GM21619 (cell line): ENCODE results near the gene OLAH.

Source experiments
- ATAC-seq: cut with Tn5 transposase; IDR thresholded peaks from one replicate; pipeline ENCODE4 v1.9.1; 2021; ENCODE audit not compliant: unreplicated experiment

OLAH gene

DNA sequence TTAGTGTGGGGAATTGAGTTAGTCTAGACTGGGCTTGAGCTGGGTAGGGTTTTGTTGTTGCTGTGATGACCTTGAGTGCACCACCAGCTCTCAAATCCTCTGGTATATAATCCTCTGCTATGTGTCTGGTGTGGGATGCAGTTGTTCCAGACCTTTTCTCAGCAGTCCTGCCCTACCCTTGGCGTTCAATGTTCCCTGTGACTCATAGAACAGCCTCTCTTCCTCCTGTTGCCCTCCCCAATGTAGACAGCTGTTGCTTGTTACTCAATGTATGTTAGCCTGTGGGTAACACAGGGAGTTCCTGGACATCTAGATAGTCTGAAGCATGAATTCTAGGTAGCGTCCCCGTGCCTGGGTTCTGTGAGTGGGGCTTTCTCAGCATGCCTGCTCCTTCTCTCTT lies 25.1 kb downstream of the OLAH start:
- ATAC-seq = no peak

DNA sequence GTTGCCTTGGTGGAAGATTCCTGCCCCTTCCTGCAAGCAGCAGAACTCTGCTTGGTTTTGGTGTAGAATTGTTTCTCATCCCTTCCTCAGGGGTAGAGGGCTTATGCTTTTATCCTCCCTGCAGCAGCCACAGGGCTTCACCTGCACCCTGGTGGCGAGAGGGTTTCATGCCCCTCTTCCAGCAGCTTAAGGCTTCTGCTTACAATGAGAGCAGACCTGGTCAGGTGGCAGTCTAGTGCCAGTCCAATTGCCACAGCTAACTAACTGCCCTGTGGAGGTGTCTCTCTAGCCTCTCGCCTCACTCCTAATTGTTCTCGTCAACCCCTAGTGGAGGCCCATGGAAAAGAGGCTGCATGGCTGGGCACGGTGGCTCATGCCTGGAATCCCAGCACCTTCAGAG lies 25.5 kb downstream of the OLAH start:
- no peak for ATAC-seq

DNA sequence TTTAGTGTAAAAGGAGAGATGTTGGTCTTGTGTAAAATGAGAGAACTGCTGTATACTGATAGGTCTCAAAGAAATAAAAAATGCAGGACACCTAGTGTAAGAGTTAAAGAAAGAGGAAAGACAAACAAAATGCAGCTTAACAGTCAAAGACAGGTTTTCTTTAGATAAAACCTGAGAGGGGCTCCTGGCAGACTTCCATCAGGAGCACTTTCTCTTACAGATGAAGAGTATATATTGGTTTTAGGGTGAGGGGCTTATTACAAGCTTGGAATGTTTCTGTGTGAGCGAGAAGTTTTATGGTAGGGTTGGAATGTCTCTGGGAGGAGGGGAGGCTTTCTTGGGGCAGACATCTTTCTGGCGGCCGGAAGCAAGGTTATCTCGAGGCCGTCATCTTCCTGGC lies 28.6 kb downstream of the OLAH start:
- ATAC-seq = no peak

DNA sequence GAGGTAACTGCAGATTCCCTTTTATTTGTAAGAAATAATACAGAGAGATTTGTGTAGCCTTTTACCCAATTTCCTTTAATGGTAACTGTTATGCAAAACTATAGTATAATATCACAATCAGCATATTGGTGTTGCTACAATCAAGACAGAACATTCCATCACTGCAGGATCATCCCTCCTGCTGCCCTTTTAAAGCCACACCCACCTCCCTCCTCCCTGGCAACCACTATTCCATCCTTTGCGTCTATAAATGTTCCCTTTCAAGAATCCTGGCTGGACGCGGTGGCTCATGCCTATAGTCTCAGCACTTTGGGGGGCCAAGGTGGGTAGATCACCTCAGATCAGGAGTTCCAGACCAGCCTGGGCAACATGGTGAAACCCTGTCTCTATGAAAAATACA lies 31.7 kb downstream of the OLAH start:
- ATAC-seq = no peak

DNA sequence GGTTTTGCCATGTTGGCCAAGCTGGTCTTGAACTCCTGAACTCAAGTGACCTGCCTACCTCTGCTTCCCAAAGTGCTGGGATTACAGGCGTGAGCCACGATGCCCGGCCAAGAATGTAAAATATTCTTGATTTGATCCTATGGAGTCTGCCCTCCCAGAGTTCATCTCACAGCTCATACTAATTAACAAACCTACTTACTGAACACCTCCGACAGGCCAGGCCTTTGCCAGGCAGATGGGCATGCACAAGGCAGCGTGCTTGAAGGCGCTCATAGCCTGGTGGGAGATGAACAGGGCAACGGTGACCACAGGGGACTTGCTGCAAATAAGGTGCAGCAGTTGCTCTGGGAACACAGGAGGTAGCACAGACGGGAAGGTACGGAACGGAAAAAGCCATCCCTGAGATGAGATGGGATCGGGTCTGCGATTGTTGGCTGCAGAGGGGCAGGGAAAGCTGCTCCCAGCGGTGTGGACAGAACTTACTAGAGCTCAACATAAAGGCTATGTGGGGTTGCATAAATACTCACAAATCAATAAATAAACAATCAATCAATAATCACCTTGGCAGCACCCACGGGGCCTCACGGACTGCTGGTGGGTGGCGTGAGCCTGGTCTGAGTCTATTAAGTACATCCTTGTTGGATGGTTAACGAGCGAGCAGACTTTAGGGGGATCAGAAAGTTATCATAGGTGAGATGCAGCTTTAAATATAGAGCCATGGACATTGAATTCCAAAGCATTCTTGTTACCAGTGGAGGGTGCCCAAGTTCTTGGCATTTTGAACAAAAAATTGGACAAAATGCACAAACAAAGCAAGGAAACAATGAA lies 40.1 kb downstream of the OLAH start:
- no peak for ATAC-seq

DNA sequence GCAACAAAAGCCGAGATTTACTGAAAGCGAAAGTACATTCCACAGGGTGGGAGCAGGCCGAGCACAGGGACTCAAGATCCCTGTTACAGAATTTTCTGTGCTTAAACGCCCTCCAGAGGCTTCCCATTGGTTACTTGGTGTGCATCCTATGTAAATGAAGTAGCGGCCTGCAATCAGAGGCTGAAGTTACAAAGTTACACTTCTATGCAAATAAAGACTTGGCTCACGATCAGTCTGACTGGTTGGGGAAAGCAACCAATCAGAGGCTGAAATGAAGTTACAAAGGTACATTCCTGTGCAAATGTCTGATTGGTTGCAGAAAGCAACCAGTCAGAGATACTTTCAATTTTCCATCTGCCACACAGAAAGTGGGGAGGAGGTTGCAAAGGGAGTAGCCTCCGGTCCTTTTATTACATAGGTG lies 40.8 kb downstream of the OLAH start:
- ATAC-seq = no peak

DNA sequence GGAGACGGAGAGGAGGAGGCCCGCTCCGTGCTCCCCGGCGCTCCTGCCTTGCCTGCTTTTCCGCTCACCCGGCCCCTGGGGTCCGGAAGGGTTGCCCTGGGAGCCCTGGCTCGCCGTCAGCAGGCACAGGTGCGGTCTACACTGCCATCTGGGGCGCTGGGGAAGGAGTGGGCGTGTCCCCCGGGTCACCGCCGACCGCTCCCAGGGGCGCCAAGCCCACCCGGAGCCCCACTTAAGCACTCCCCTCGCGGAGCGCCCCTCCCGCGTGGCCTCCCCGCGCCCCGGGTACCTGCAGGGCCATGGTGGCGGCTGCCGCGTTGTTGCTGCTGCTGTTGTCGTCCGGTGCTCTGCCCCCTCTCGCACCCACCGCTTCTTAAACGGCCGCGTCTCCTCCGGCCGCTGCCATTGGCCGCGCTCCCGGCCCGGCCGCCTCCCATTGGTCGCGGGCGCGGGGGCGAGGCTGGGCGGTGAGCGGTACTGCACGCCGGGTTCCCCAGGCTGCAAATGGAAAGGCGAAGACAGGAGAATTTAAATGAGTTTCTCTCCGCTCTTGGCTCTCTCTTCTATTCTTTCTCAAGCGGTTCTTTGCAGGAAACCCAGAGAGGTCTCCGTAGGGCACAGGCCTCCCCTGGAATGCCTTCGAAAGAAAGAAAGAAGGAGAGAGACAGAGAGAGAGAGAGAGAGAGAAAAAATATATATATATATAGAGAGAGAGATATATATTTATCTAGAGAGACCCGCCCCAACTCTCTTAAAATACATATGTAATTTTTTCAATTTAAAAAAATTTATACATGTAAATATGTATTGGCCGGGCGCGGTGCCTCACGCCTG lies 44.9 kb downstream of the OLAH start, which contains the start of gene ACBD7:
TSS of gene ACBD7 (minus strand) at position 349 of the 834 bp plus-strand sequence. CDS start at position 301, 48 bp downstream.
- ATAC-seq = peak; percentile 100

DNA sequence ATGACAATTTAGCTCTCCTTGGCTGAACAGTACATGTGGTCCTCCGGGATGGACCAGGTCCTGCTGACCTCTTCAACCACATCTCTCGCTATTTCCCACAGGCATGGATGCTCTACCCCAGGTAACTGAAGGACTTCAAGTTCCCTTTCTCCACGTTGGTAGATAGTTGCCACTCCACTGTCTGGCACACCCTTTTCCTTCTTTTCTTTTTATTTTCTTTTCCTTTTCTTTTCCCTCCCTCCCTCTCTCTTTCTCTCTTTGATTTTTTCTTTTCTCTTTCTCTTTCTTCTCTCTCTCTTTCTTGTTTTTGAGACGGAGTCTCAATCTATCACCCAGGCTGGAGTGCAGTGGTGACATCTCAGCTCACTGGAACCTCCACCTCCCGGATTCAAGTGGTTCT lies 47.7 kb downstream of the OLAH start:
- no peak for ATAC-seq

DNA sequence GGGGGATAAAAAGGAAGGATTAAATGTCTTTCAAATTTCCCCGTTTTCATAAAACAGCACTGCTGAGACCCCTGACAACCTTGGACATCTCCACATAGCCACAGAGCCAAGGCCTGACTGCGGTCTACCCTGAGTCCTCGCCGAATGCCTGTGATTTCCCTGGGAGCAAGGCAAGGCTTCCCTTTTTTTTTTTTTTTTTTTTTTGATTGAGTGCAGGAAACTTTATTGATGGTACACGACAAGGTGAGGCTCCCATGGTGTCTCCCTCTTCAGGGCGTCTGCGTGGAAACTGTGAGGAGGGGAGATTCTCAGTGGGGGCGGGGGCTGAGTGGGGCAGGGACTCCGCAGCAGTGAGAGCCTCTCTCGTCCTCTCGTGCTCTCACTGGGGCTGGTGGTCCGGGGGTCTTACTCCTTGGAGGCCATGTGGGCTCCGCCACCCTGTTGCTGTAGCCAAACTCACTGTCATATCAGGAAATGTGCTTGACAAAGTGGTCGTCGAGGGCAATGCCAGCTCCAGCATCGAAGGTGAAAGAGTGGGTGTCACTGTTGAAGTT lies 49.2 kb downstream of the OLAH start:
- ATAC-seq = no peak

DNA sequence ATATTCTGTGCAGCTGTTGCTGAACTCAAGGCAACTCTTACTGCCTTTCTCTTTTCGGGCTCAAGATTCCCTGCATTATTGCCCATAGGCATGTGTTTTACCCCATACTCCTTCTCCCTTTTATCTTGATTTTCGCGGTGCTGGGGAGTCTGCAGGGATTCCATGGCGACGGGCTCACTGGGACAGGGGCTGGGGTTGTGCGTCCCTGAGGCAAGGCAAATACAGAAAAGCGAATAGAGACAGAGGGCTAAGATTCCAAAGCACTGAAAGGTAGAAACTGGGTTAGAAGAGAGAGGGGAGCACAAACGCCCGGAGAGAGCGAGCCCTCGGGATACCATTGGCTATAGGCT lies 52.9 kb downstream of the OLAH start:
- peak; percentile 11 for ATAC-seq

DNA sequence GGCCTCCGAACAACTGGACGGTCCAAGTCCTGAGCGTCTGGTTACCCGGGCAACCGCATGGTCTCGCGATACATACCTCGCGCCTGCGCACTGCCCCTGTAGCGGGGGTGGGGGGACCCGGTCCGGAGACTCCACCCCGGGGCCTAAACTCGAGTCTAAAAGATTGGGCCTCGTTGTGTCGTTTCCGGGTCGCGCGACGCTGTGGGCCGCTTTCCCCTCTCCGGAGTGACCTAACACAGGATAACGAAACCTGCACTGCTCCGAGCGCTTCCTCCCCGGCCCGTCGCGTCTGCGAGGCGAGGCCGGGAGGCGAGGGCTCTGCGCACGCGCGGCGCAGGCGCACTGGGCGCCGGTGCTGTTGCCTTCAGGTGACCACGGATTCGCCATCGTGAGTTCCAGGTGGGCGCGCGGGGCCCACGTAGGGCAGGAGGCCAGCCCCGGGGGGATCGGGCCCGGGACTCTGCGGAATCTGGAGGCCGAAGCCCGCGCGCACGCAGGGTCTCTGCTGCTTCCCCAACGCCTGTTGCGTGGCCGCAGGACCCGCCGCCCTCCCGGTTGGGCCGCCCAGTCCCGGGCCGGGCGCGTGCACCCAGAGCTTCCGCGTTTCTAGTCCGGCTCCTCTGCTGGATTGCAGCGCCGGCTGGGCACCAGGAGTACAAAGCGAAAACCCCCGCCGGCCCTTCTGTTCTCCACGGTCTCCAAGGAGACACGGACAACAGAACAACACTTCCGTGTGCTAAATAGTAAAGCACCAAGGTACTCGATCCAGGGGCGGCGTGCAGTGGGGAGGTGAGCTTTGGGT lies 53.5 kb downstream of the OLAH start, which contains the start of gene RPP38:
TSS of gene RPP38 (plus strand) at position 345 of the 802 bp plus-strand sequence. CDS start 5,960 bp downstream, outside the sequence.
- peak; percentile 82 for ATAC-seq

DNA sequence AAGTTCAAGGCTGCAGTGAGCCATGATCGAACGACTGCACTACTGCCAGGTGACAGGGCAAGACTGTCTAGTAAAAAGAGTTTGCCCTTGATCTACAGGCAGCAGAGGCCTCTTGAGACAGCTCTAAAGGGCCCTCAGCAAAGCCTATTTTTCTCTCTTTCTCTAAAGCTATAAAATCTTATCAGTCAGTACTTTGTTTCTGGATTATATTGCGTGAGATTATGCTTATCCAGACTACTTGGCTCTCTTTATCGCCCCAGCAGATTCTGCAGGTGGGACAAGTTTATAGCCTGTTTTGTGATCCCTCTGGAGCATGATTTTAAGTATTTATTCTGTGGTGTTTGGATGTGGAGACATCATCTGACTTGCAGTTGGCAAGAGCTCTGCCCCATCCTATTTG lies 56.1 kb downstream of the OLAH start:
- no peak for ATAC-seq

DNA sequence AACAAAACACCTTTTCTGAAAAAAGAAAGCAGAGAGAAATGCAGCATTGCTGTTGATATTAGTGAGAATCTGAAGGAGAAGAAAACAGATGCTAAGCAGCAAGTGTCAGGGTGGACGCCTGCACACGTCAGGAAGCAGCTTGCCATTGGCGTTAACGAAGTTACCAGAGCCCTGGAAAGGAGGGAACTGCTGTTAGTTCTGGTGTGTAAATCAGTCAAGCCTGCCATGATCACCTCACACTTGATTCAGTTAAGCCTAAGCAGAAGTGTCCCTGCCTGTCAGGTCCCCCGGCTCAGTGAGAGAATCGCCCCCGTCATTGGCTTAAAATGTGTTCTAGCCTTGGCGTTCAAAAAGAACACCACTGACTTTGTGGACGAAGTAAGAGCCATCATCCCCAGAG lies 59.8 kb downstream of the OLAH start:
- ATAC-seq = no peak

DNA sequence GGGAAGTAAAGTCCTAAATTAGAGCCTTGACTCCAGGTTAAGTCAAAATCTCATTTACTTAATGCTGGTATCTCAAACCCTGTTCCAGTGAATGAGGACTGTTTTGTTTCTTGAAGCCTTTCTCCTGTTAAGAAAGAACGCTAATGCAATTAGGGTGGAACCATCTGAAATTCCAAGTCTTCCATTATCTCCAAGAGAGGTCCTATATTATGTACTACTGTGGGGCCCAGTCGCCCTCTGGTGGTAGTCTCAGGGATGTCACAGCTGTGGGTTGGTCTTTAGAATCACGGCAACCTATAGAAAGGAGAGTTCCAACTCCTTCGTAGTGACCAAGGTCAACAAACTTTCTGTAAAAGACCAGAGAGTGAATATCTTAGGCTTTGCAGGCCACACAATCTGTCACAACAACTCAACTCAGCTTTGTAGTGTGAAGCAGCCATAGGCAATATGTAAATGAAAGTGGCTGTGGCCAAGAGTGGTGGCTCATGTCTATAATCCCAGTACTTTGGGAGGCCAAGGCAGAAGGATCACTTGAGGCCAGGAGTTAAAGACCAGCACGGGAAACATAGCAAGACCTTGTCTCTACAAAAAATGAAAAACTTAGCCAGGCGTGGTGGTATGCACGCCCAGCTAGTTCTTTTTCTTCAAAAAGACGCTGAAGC lies 62.7 kb downstream of the OLAH start:
- peak; percentile 89 for ATAC-seq

DNA sequence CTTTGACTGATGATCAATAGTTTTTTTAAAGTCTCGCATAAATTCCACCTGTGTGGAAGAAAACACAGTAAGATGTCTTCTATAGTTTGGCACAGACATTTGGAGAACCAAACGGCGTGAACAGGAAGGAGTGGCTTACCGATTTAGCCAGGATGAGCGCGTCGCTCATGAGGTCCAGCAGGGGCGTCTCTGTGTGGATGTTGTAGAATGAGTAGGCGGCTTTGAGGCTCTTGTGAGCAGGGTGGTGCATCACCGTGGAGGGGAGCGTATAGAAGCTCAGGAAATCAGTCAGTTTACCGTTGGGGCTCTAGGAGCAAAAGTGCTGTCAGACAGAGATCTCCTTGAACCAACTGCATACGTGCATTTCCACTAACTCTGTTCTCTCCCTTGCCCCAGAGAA lies 68.9 kb downstream of the OLAH start:
- no peak for ATAC-seq

DNA sequence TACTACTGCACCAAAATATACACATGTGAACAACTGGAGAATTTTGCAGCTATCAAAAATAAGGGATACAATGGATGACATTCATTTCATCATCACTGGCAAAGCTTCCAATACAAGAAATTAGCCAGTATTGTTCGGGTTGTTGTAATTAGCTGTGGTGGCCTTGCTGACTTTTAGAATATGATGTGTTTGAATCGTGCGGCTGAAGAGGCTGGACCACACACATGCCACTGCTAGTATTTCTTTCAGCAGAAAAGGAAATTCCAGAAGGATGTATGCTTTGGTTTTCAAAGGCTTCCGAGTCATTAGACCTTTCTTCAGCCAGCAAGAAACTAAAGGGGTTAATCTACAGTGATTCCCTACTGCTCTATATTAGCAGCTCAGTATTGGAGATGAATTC lies 70.0 kb downstream of the OLAH start:
- no peak for ATAC-seq

DNA sequence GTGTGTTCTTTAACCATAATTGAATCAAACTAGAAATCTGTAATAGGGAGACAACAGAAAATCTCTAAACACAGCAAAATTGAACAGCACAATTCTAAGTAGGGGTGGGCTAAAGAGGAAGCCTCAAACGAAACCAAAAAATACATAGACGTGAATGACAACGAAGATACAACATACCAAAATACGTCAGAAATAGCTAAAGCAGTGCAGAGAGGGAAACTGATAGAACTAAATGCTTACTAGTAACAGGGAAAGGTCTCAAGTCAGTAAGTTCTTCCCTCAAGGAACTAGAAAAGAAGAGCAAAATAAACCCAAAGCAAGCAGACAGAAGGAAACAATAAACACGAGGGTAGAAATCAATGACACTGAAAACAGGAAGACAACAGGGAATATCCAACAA lies 72.5 kb downstream of the OLAH start:
- no peak for ATAC-seq

DNA sequence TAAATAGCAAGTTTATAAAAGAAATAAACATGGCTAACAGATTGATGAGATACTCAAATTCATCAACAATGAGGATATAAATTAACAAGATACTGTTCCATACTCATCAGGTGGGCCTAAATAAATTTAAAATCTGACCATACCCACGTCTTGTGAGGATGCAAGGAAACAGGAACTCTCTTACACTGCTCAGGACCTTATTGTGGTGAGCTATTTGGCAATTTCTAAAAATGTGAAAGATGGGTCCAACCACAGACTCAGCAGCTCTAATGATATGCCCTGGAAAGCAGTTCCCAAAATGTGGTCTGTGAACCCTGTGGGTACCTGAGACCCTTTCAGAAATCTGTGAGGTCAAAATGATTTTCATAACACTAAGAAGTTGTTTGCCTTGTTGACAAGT lies 74.9 kb downstream of the OLAH start:
- ATAC-seq = no peak

DNA sequence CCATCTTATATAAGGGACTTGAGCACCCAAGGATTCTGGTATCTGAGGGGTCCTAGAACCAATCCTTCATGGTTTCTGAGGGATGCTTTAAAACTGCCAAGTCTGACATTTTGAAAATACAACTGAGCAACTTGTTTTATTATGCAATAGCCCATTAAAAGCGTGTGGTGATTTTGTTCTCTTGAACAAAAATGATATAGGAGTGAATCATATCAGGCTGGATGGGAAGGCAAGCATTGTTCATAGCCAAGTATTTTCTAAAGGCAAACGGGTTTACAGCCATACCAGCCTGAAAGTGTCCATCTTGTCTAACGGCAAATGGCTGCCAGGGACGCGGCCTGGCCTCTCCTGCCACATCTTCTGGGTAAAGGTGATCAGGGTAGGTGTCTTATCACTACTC lies 76.8 kb downstream of the OLAH start:
- no peak for ATAC-seq

DNA sequence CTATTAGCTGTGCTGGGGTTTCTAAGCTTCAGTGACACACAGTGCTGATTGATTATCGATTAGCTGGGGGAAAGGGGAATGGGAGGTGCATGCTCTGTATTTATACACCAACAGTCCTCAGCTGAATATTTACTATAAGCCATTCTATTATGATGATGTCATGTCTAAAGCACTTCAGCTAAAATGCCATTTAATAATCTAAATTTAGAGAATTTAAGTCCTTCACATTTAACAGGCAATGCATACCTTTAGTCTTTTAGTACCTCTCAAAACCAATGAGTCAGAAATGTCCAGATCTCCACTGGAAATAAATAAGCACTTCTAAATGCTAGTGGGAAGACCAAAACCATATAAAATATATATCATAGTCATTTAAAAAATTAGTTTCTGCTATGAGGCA lies 78.0 kb downstream of the OLAH start:
- ATAC-seq = no peak
